ENCODE measurements around the gene ZBTB38. TPM values are rescaled to one million over a fixed set of nuclear protein-coding genes. Genes with fewer than 3 reads are reported as not detected.
A peak's percentile ranks its signal among the peaks of the same experiment; 100 is the strongest.

The ZBTB38 gene
- total and polyA plus RNA-seq, 2 of the 13 experiments (the other 11 are each of a cell fraction or from before 2014, with no cell fraction given) = 26.8 to 51.7 TPM

DNA sequence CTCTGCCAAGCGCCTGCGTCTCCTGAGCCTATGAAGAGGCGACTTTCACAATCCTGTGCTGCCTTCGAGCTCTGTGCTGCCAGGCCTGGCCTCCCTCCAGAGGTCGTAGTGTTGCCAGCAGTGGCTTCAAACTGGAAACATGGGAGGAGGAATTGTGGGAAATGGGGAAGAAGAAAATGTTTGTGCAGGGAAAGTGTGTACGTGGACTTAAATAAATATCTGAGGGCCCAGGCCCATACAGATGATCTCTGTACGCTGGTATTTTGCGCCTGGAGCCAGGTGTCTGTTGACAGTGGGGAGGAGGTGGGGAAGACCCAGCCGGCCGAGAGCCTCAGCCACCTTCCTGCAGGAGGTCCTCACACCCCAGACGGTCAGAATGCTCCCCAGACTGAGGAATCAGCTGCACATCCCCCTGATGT is 44.6 kb downstream of the ZBTB38 start (continued):
- TF ChIP-seq ZSCAN22 (CRISPR knock-in tag; IDR thresholded peaks at IDR 0.05) (no peak), ZNF629 (CRISPR knock-in tag; conservative IDR thresholded peaks at IDR 0.05) (no peak), ZNF746 (CRISPR knock-in tag; IDR thresholded peaks at IDR 0.05) (0 out of 2 replicates have a peak, but pooled peaks have one; percentile 42), ZNF776 (CRISPR knock-in tag; IDR thresholded peaks at IDR 0.05) (no peak), ERF (CRISPR knock-in tag; IDR thresholded peaks at IDR 0.05) (peak; percentile 82; the same call in 1 of the 2 replicates), MXI1 (IDR thresholded peaks at IDR 0.05; ENCODE audit: borderline replicate concordance, low read depth, low read length) (peak; percentile 40; the same call in 1 of the 3 replicates), XBP1 (CRISPR knock-in tag; IDR thresholded peaks at IDR 0.05) (no peak), ZNF780A (CRISPR knock-in tag; IDR thresholded peaks at IDR 0.05) (no peak), PHF20 (CRISPR knock-in tag; IDR thresholded peaks at IDR 0.05) (no peak), ZNF292 (CRISPR knock-in tag; IDR thresholded peaks at IDR 0.05; ENCODE audit: borderline replicate concordance, low read depth) (peak; percentile 74; the same call in 1 of the 2 replicates), ZNF510 (CRISPR knock-in tag; IDR thresholded peaks at IDR 0.05; ENCODE audit: low read depth) (no peak), SCMH1 (CRISPR knock-in tag; IDR thresholded peaks at IDR 0.05; ENCODE audit: borderline replicate concordance) (no peak), ZNF543 (CRISPR knock-in tag; IDR thresholded peaks at IDR 0.05) (no peak), ZNF530 (CRISPR knock-in tag; IDR thresholded peaks at IDR 0.05; ENCODE audit: low read depth) (no peak), ZNF17 (CRISPR knock-in tag; IDR thresholded peaks at IDR 0.05) (no peak), ZNF7 (CRISPR knock-in tag; IDR thresholded peaks at IDR 0.05) (no peak), ZNF230 (CRISPR knock-in tag; IDR thresholded peaks at IDR 0.05) (no peak), ISL2 (CRISPR knock-in tag; IDR thresholded peaks at IDR 0.05) (peak; percentile 82)
- TF ChIP-seq, protein P1, sequence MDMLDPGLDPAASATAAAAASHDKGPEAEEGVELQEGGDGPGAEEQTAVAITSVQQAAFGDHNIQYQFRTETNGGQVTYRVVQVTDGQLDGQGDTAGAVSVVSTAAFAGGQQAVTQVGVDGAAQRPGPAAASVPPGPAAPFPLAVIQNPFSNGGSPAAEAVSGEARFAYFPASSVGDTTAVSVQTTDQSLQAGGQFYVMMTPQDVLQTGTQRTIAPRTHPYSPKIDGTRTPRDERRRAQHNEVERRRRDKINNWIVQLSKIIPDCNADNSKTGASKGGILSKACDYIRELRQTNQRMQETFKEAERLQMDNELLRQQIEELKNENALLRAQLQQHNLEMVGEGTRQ (IDR thresholded peaks at IDR 0.05; ENCODE audit: low read depth, low read length) = no peak
- TF ChIP-seq, protein P1 (CRISPR knock-in tag; IDR thresholded peaks at IDR 0.05; ENCODE audit: borderline replicate concordance) = no peak
- TF ChIP-seq, protein P2, sequence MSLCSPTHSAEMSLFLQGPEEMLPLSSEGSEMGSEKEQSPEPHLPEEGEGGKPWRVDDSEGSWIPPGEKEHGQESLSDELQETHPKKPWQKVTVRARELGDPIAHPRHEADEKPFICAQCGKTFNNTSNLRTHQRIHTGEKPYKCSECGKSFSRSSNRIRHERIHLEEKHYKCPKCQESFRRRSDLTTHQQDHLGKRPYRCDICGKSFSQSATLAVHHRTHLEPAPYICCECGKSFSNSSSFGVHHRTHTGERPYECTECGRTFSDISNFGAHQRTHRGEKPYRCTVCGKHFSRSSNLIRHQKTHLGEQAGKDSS (CRISPR knock-in tag; IDR thresholded peaks at IDR 0.05; ENCODE audit: borderline replicate concordance, low read depth) = peak; percentile 58; the same call in 1 of the 2 replicates
- TF ChIP-seq, protein P3, sequence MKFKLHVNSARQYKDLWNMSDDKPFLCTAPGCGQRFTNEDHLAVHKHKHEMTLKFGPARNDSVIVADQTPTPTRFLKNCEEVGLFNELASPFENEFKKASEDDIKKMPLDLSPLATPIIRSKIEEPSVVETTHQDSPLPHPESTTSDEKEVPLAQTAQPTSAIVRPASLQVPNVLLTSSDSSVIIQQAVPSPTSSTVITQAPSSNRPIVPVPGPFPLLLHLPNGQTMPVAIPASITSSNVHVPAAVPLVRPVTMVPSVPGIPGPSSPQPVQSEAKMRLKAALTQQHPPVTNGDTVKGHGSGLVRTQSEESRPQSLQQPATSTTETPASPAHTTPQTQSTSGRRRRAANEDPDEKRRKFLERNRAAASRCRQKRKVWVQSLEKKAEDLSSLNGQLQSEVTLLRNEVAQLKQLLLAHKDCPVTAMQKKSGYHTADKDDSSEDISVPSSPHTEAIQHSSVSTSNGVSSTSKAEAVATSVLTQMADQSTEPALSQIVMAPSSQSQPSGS (CRISPR knock-in tag; IDR thresholded peaks at IDR 0.05) = peak; percentile 79
- TF ChIP-seq, protein P4, sequence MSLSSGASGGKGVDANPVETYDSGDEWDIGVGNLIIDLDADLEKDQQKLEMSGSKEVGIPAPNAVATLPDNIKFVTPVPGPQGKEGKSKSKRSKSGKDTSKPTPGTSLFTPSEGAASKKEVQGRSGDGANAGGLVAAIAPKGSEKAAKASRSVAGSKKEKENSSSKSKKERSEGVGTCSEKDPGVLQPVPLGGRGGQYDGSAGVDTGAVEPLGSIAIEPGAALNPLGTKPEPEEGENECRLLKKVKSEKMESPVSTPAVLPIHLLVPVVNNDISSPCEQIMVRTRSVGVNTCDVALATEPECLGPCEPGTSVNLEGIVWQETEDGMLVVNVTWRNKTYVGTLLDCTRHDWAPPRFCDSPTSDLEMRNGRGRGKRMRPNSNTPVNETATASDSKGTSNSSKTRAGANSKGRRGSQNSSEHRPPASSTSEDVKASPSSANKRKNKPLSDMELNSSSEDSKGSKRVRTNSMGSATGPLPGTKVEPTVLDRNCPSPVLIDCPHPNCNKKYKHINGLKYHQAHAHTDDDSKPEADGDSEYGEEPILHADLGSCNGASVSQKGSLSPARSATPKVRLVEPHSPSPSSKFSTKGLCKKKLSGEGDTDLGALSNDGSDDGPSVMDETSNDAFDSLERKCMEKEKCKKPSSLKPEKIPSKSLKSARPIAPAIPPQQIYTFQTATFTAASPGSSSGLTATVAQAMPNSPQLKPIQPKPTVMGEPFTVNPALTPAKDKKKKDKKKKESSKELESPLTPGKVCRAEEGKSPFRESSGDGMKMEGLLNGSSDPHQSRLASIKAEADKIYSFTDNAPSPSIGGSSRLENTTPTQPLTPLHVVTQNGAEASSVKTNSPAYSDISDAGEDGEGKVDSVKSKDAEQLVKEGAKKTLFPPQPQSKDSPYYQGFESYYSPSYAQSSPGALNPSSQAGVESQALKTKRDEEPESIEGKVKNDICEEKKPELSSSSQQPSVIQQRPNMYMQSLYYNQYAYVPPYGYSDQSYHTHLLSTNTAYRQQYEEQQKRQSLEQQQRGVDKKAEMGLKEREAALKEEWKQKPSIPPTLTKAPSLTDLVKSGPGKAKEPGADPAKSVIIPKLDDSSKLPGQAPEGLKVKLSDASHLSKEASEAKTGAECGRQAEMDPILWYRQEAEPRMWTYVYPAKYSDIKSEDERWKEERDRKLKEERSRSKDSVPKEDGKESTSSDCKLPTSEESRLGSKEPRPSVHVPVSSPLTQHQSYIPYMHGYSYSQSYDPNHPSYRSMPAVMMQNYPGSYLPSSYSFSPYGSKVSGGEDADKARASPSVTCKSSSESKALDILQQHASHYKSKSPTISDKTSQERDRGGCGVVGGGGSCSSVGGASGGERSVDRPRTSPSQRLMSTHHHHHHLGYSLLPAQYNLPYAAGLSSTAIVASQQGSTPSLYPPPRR (CRISPR knock-in tag; IDR thresholded peaks at IDR 0.05; ENCODE audit: borderline replicate concordance) = peak; percentile 79; the same call in 1 of the 2 replicates

All from HepG2 (cell line).